SU-DHL-6 (cell line): ENCODE results near the gene MYLK.

Experiments
- H2AFZ ChIP-seq: fragments of 200-600 bp; sonication (generic); 2 replicates; pipeline ENCODE4 v1.6.1; 2014; ENCODE audit warnings: low read depth, mild to moderate bottlenecking, moderate library complexity, mixed read lengths, antibody characterized with exemption, low read length; ENCODE audit not compliant: severe bottlenecking
- H3F3A ChIP-seq: fragments of 200-600 bp; shearing (Covaris generic); 2 replicates; pipeline ENCODE4 v1.6.0; 2016; ENCODE audit warnings: antibody characterized with exemption, mild to moderate bottlenecking; ENCODE audit not compliant: insufficient read depth
- H3K27ac ChIP-seq: fragments of 200-600 bp; sonication (generic); 2 replicates; pipeline ENCODE4 v1.5.1; 2016; ENCODE audit warnings: low read depth, mild to moderate bottlenecking, low read length, moderate library complexity, mixed read lengths
- H3K27me3 ChIP-seq: fragments of 200-600 bp; sonication (generic), shearing (Covaris generic); 2 replicates; pipeline ENCODE4 v1.6.0; 2014; ENCODE audit warnings: mild to moderate bottlenecking, low read length
- H3K36me3 ChIP-seq: fragments of 200-600 bp; sonication (generic); 2 replicates; pipeline ENCODE4 v1.6.1; 2014; ENCODE audit warnings: mild to moderate bottlenecking, low read length, mixed read lengths
- H3K4me2 ChIP-seq: fragments of 300-600, 200-600 bp; shearing (Covaris generic), sonication (generic); 2 replicates; pipeline ENCODE4 v1.6.0; 2014; ENCODE audit warnings: low read length, low read depth, mild to moderate bottlenecking; ENCODE audit not compliant: poor library complexity, severe bottlenecking
- H3K4me3 ChIP-seq: fragments of 200-600 bp; sonication (generic); 2 replicates; pipeline ENCODE4 v1.5.1; 2014; ENCODE audit warnings: antibody characterized with exemption, low read length, mild to moderate bottlenecking, mixed read lengths; ENCODE audit not compliant: insufficient read depth, poor library complexity, severe bottlenecking
- H3K79me2 ChIP-seq: fragments of 200-600 bp; sonication (generic); 2 replicates; pipeline ENCODE4 v1.6.1; 2014; ENCODE audit warnings: mild to moderate bottlenecking, low read length, moderate library complexity; ENCODE audit not compliant: insufficient read depth
- H3K9ac ChIP-seq: fragments of 200-600 bp; sonication (generic); 2 replicates; pipeline ENCODE4 v1.7.0; 2014; ENCODE audit warnings: mild to moderate bottlenecking, low read length
- H3K9me2 ChIP-seq: fragments of 200-600 bp; sonication (generic); replicated peaks from 2 replicates; pipeline ENCODE4 v1.6.1; 2014; ENCODE audit warnings: low read length; ENCODE audit not compliant: insufficient read depth
- H3K9me3 ChIP-seq: fragments of 200-600 bp; sonication (generic); 2 replicates; pipeline ENCODE4 v1.6.1; 2014; ENCODE audit warnings: low read length, mixed read lengths; ENCODE audit not compliant: insufficient read depth
- H4K20me1 ChIP-seq: fragments of 200-600 bp; sonication (generic); 2 replicates; pipeline ENCODE4 v1.6.1; 2014; ENCODE audit warnings: low read depth, mild to moderate bottlenecking, antibody characterized with exemption, low read length, moderate library complexity, mixed read lengths
- CTCF ChIP-seq: fragments of 200-600 bp; sonication (generic); IDR thresholded peaks from one replicate; pipeline ENCODE4 v1.5.1; 2017; ENCODE audit warnings: antibody characterized with exemption, mild to moderate bottlenecking, low read length, moderate library complexity; ENCODE audit not compliant: insufficient read depth, poor library complexity, severe bottlenecking
- EZH2phosphoT487 ChIP-seq: fragments of 200-600 bp; sonication (generic), shearing (Covaris generic); conservative IDR thresholded peaks from 2 replicates; pipeline ENCODE4 v1.6.1; 2018; ENCODE audit warnings: mild to moderate bottlenecking, antibody characterized with exemption, low read length, moderate library complexity, mixed read lengths

MYLK gene

GRCh38 chr3:123582315-123582714 is 301.8 kb downstream of the MYLK start:
- Histone ChIP-seq H3F3A (peaks cover 7% of the 10 kb centered on the region), H3K9ac (no peak overlapping the region), H2AFZ (no peak overlapping the region), H3K27me3 (no peaks in the 10 kb centered on the region), H3K9me2 (no peaks in the 10 kb centered on the region), H3K79me2 (no peaks in the 10 kb centered on the region), H3K4me2 (no peak overlapping the region), H3K27ac (no peak overlapping the region), H3K4me3 (no peak overlapping the region), H3K9me3 (no peaks in the 10 kb centered on the region), H3K36me3 (no peaks in the 10 kb centered on the region), H4K20me1 (no peaks in the 10 kb centered on the region)
- TF ChIP-seq EZH2phosphoT487: no peak
- no peak for TF ChIP-seq CTCF

DNA sequence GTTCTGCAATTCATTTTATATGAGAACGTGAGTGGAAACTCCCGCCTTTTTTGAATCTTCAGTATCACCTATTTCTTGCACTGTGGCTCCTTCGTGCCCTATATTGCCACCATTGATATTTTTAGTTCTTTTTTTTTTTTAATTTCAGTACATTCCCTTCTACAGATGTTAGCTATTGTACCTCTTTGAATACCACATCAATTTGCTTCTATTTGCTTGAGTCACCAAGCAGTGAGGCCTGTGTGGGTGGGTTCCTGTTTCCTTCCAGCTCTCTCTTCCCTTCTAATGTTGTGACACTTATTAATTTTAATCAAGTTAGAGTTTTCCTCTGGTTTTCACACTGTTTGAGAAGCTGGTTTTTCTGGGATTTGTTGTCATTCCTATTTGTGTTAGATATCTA is 308.0 kb downstream of the MYLK start:
- H3K4me2 ChIP-seq: no peak overlapping the region
- H3K9ac ChIP-seq: no peak overlapping the region
- H3K27ac ChIP-seq: no peak overlapping the region
- no peaks in the 10 kb centered on the region for H3K9me3 ChIP-seq
- no peaks in the 10 kb centered on the region for H3K27me3 ChIP-seq
- H3F3A ChIP-seq: no peaks in the 10 kb centered on the region
- no peaks in the 10 kb centered on the region for H3K9me2 ChIP-seq
- TF ChIP-seq CTCF (no peak), EZH2phosphoT487 (no peak)
- H3K36me3 ChIP-seq: no peaks in the 10 kb centered on the region
- no peaks in the 10 kb centered on the region for H3K79me2 ChIP-seq
- no peak overlapping the region for H2AFZ ChIP-seq
- H4K20me1 ChIP-seq: no peaks in the 10 kb centered on the region
- H3K4me3 ChIP-seq: no peak overlapping the region

GRCh38 chr3:123571973-123572365 is 312.2 kb downstream of the MYLK start:
- Histone ChIP-seq H3K4me2 (no peak overlapping the region), H3K79me2 (no peaks in the 10 kb centered on the region), H3K9ac (no peak overlapping the region), H3K4me3 (no peak overlapping the region), H3K9me2 (no peaks in the 10 kb centered on the region), H3F3A (no peaks in the 10 kb centered on the region), H3K36me3 (no peaks in the 10 kb centered on the region; the same call in 1 of the 2 replicates), H3K9me3 (no peaks in the 10 kb centered on the region), H3K27ac (no peak overlapping the region), H4K20me1 (no peaks in the 10 kb centered on the region), H2AFZ (no peak overlapping the region), H3K27me3 (no peaks in the 10 kb centered on the region)
- TF ChIP-seq EZH2phosphoT487 (no peak), CTCF (no peak)
